ENCODE measurements around the gene DNAH14. TPM values are rescaled to one million over a fixed set of nuclear protein-coding genes. Genes with fewer than 3 reads are reported as not detected.

DNAH14 gene
- total RNA-seq, 4 donors from 2014 or later: 0.15 to 0.55 TPM; not detected in 2

GRCh38 chr1:225366552-225366951 lies 437.1 kb downstream of the DNAH14 start:
- peaks cover 0 to 3% (median 0%) of the 10 kb centered on the region in 3 donors for H3K27me3 ChIP-seq
- ATAC-seq (no peak), DNase-seq (no peak)
- no peak for TF ChIP-seq CTCF (IDR thresholded peaks at IDR 0.05 in 4 of 5, conservative IDR thresholded peaks at IDR 0.05 in 1 of 5)
- no peak for TF ChIP-seq POLR2A (IDR thresholded peaks at IDR 0.05)
- no peak overlapping the region for H3K4me3 ChIP-seq
- H3K27ac ChIP-seq: no peak overlapping the region
- intact Hi-C loops (cut with DNase I; ENCODE audit: low total_unique reads): no loop called here
- H3K36me3 ChIP-seq: no peaks in the 10 kb centered on the region
- no peaks in the 10 kb centered on the region for H3K9me3 ChIP-seq
- in situ Hi-C loops (cut with MboI; ENCODE audit: low sequenced_read_pairs in 4 of 4): no loop called here
- H3K4me1 ChIP-seq: no peaks in the 10 kb centered on the region

DNA sequence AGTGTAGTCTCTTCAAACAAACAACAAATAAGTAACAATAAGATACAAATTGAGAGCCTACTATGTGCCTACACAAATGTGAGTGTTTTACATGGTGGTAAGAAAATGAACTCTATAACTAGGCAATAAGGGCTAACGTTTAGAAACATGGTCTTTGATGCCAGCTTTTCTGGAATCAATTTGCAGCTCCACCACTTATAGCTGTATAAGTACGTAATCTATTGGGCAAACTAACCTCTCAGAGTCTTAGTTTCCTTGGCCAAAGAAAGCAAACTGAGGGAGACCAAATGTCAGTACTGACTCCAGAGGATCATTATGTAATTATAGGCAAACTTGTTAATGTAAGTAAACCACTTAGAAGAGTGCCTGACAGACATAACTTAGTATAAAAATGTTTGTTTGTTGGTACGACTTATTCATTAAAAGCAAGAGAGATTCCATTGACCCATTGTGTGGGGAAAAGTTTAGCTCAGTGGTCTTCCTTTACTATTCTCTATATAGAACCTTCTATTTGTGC lies 438.6 kb downstream of the DNAH14 start:
- H3K27ac ChIP-seq: no peak overlapping the region
- peaks cover 0 to 3% (median 0%) of the 10 kb centered on the region in 3 donors for H3K27me3 ChIP-seq
- intact Hi-C loops (cut with DNase I; ENCODE audit: low total_unique reads) (no loop called here), in situ Hi-C loops (cut with MboI; ENCODE audit: low sequenced_read_pairs in 4 of 4) (no loop called here)
- no peak for ATAC-seq
- no peak for TF ChIP-seq POLR2A (IDR thresholded peaks at IDR 0.05)
- TF ChIP-seq CTCF (IDR thresholded peaks at IDR 0.05 in 4 of 5, conservative IDR thresholded peaks at IDR 0.05 in 1 of 5): no peak
- no peaks in the 10 kb centered on the region for H3K9me3 ChIP-seq
- H3K36me3 ChIP-seq: no peaks in the 10 kb centered on the region
- DNase-seq: no peak
- H3K4me1 ChIP-seq: no peaks in the 10 kb centered on the region
- no peak overlapping the region for H3K4me3 ChIP-seq

GRCh38 chr1:225371366-225372010 lies 442.0 kb downstream of the DNAH14 start:
- Histone ChIP-seq H3K36me3 (no peaks in the 10 kb centered on the region), H3K27ac (no peak overlapping the region), H3K27me3 (no peaks in the 10 kb centered on the region), H3K4me3 (no peak overlapping the region), H3K9me3 (no peaks in the 10 kb centered on the region), H3K4me1 (no peaks in the 10 kb centered on the region)
- intact Hi-C loops (cut with DNase I; ENCODE audit: low total_unique reads): no loop called here
- DNase-seq: no peak
- no peak for ATAC-seq
- TF ChIP-seq CTCF (IDR thresholded peaks at IDR 0.05 in 4 of 5, conservative IDR thresholded peaks at IDR 0.05 in 1 of 5): no peak
- TF ChIP-seq POLR2A (IDR thresholded peaks at IDR 0.05): no peak
- in situ Hi-C loops (cut with MboI; ENCODE audit: low sequenced_read_pairs in 4 of 4): no loop called here

- H3K9me3 ChIP-seq: no peaks in the 10 kb centered on the region
- H3K4me3 ChIP-seq: no peak overlapping the region
- H3K36me3 ChIP-seq: no peaks in the 10 kb centered on the region
- TF ChIP-seq POLR2A (IDR thresholded peaks at IDR 0.05) (no peak), CTCF (IDR thresholded peaks at IDR 0.05 in 4 of 5, conservative IDR thresholded peaks at IDR 0.05 in 1 of 5) (no peak)
- no peak overlapping the region for H3K27ac ChIP-seq
- H3K27me3 ChIP-seq: no peaks in the 10 kb centered on the region
- H3K4me1 ChIP-seq: no peaks in the 10 kb centered on the region
- ATAC-seq (no peak), DNase-seq (no peak)
- in situ Hi-C loops (cut with MboI; ENCODE audit: low sequenced_read_pairs in 4 of 4): no loop called here
- intact Hi-C loops (cut with DNase I; ENCODE audit: low total_unique reads): no loop called here
Observed at GRCh38 chr1:225373155-225373554, 443.7 kb downstream of the DNAH14 start.

DNA sequence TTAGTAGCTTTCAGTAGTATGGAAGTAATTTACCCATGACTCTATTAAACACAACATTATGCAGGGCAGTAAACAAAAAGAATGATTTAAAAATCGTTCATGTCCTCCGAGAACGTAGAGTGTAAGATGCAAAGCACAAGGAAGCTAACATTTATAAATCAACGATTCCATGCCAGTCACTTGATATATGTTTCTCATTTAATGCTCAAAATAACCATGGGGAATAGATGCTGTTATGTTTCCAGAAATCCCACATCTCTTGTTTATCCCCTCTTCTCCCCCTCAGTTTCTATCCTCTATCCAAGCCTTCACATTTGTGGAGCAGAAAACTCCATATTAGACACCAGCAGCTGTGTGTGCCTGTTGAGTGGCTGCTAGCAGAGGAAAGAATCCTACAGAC lies 445.5 kb downstream of the DNAH14 start:
- Histone ChIP-seq H3K36me3 (no peaks in the 10 kb centered on the region), H3K27me3 (no peaks in the 10 kb centered on the region), H3K4me1 (no peaks in the 10 kb centered on the region), H3K4me3 (no peak overlapping the region), H3K9me3 (no peaks in the 10 kb centered on the region), H3K27ac (no peak overlapping the region)
- in situ Hi-C loops (cut with MboI; ENCODE audit: low sequenced_read_pairs in 4 of 4): no loop called here
- intact Hi-C loops (cut with DNase I; ENCODE audit: low total_unique reads): no loop called here
- ATAC-seq (no peak), DNase-seq (no peak)
- no peak for TF ChIP-seq CTCF (IDR thresholded peaks at IDR 0.05 in 4 of 5, conservative IDR thresholded peaks at IDR 0.05 in 1 of 5)
- TF ChIP-seq POLR2A (IDR thresholded peaks at IDR 0.05): no peak
